Breast epithelium (tissue), 4 donors: ENCODE measurements around the gene STMP1. TPM values are rescaled to one million over a fixed set of nuclear protein-coding genes. Genes with fewer than 3 reads are reported as not detected.

Experiments
- DNase-seq, 2 donors: peaks; one replicate each; pipeline ENCODE4 v3.0.0-alpha.2; 2019; ENCODE audit warnings: low spot score in 2 of 2
- H3K27ac ChIP-seq, 2 donors: fragments of 200-600 bp; sonication (generic) in 1 of 2; one replicate each; pipeline ENCODE4 v1.5.1; 2016 to 2019; ENCODE audit warnings: mild to moderate bottlenecking in 1 of 2
- H3K27me3 ChIP-seq, 2 donors: fragments of 200-600 bp; sonication (generic) in 1 of 2; one replicate each; pipeline versions ENCODE4 v1.5.1 to v1.6.0; 2017 to 2019; ENCODE audit warnings: control low read depth in 1 of 2, mild to moderate bottlenecking in 1 of 2
- H3K36me3 ChIP-seq: fragments of 200-600 bp; one replicate; pipeline ENCODE4 v1.5.1; 2019
- H3K4me1 ChIP-seq, 2 donors: fragments of 200-600 bp; sonication (generic); one replicate each; pipeline ENCODE4 v1.5.1; 2016 to 2019; ENCODE audit warnings: control low read depth in 1 of 2
- H3K4me3 ChIP-seq, 3 donors: fragments of 200-600 bp; sonication (generic); 1 replicate in 2 of 3; 2 replicates in 1 of 3; pipeline ENCODE4 v1.5.1; 2016 to 2019; ENCODE audit warnings: mild to moderate bottlenecking in 3 of 3, moderate library complexity in 2 of 3
- H3K9me3 ChIP-seq, 2 donors: fragments of 200-600 bp; sonication (generic) in 1 of 2; one replicate each; pipeline ENCODE4 v1.5.1; 2016 to 2019; ENCODE audit warnings: control low read depth in 1 of 2
- CTCF ChIP-seq, 3 donors: fragments of 450-650 bp; IDR thresholded peaks; one replicate each; pipeline ENCODE4 v1.5.1; 2016 to 2017; ENCODE audit warnings: antibody characterized with exemption in 3 of 3, mild to moderate bottlenecking in 3 of 3, moderate library complexity in 3 of 3
- POLR2A ChIP-seq: fragments of 450-650 bp; IDR thresholded peaks from one replicate; pipeline ENCODE4 v1.6.1; 2016; ENCODE audit warnings: antibody characterized with exemption, mild to moderate bottlenecking, moderate library complexity
- POLR2AphosphoS5 ChIP-seq, 3 donors: sonication (generic); formaldehyde crosslinking; IDR thresholded peaks; one replicate each; pipeline ENCODE4 v1.6.1; 2017; ENCODE audit warnings: antibody characterized with exemption in 3 of 3
- intact Hi-C: fragments of 100-400 bp; cut with DNase I; formaldehyde crosslinking; loops from one replicate; pipeline ENCODE4 v1.15.1; 2023; ENCODE audit warnings: low total_unique reads
- total RNA-seq, 3 donors: library from RNA; depleted of rRNA; stranded (reverse); fragments of >200 nt; gene quantifications; one replicate each; pipeline ENCODE4 v1.1.0, GENCODE V29; 2016

The STMP1 gene
- total RNA-seq, 3 donors from 2014 or later, result 13.9 to 27.2 (median 18.4) TPM

GRCh38 chr7:135658564-135658963 lies 3.8 kb upstream of the STMP1 start:
- no peak overlapping the region for H3K27ac ChIP-seq
- DNase-seq, result no peak
- H3K4me1 ChIP-seq, result peaks cover 0 to 2% of the 10 kb centered on the region in 2 donors
- H3K9me3 ChIP-seq, result no peaks in the 10 kb centered on the region
- H3K4me3 ChIP-seq, result no peak overlapping the region
- no peak for TF ChIP-seq CTCF (IDR thresholded peaks at IDR 0.05)
- TF ChIP-seq POLR2A, result no peak
- no peak for TF ChIP-seq POLR2AphosphoS5 (IDR thresholded peaks at IDR 0.05)
- intact Hi-C loops, result no loop called here
- no peaks in the 10 kb centered on the region for H3K36me3 ChIP-seq
- no peaks in the 10 kb centered on the region for H3K27me3 ChIP-seq

GRCh38 chr7:135659159-135659846 lies 3.0 kb upstream of the STMP1 start:
- no peak for DNase-seq
- Histone ChIP-seq H3K27me3 (no peaks in the 10 kb centered on the region), H3K4me1 (peaks cover 0 to 5% of the 10 kb centered on the region in 2 donors), H3K36me3 (no peaks in the 10 kb centered on the region), H3K9me3 (no peaks in the 10 kb centered on the region), H3K27ac (no peak overlapping the region), H3K4me3 (no peak overlapping the region)
- TF ChIP-seq POLR2A (no peak), POLR2AphosphoS5 (IDR thresholded peaks at IDR 0.05) (no peak), CTCF (IDR thresholded peaks at IDR 0.05) (no peak)
- intact Hi-C loops, result no loop called here

- no peak for DNase-seq
- Histone ChIP-seq H3K36me3 (no peaks in the 10 kb centered on the region), H3K4me1 (peaks cover 0 to 5% of the 10 kb centered on the region in 2 donors), H3K4me3 (peak overlapping the region; percentile 87 to 98 (median 97)), H3K27me3 (no peaks in the 10 kb centered on the region), H3K27ac (peak overlapping the region; percentile 90 to 99), H3K9me3 (no peaks in the 10 kb centered on the region)
- intact Hi-C loops, result loop anchor here (10.0 kb wide), 1 partner anchor 133 kb away; no protein-coding TSS in a partner anchor
- TF ChIP-seq POLR2A (no peak), CTCF (IDR thresholded peaks at IDR 0.05) (no peak)
Measured at GRCh38 chr7:135661311-135662122, 797 bp upstream of the STMP1 start.

GRCh38 chr7:135662123-135662372 lies 266 bp upstream of the STMP1 start:
- Histone ChIP-seq H3K36me3 (no peaks in the 10 kb centered on the region), H3K4me1 (peaks cover 0 to 5% of the 10 kb centered on the region in 2 donors), H3K9me3 (no peaks in the 10 kb centered on the region), H3K27me3 (no peaks in the 10 kb centered on the region), H3K27ac (peak overlapping the region; percentile 90 to 99), H3K4me3 (peak overlapping the region; percentile 87 to 98 (median 97))
- intact Hi-C loops, result loop anchor here (10.0 kb wide), 1 partner anchor 133 kb away; no protein-coding TSS in a partner anchor
- DNase-seq, result no peak
- TF ChIP-seq POLR2AphosphoS5 (IDR thresholded peaks at IDR 0.05) (no peak), CTCF (IDR thresholded peaks at IDR 0.05) (peak in 1 of 3 donors; percentile 87)

GRCh38 chr7:135664046-135664589 lies 1.8 kb downstream of the STMP1 start:
- no peak for DNase-seq
- Histone ChIP-seq H3K27me3 (no peaks in the 10 kb centered on the region), H3K9me3 (no peaks in the 10 kb centered on the region), H3K4me3 (peak overlapping the region in 2 of 3 donors; percentile 97 to 98), H3K27ac (peak overlapping the region in 1 of 2 donors; percentile 82), H3K36me3 (no peaks in the 10 kb centered on the region), H3K4me1 (peaks cover 0 to 5% of the 10 kb centered on the region in 2 donors)
- intact Hi-C loops, result loop anchor here (10.0 kb wide), 1 partner anchor 131 kb away; no protein-coding TSS in a partner anchor
- no peak for TF ChIP-seq POLR2A
- no peak for TF ChIP-seq POLR2AphosphoS5 (IDR thresholded peaks at IDR 0.05)
- TF ChIP-seq CTCF (IDR thresholded peaks at IDR 0.05), result no peak
